SK-N-DZ (cell line): ENCODE measurements around the gene PLD6.

Experiments
- DNase-seq: peaks from one replicate; pipeline ENCODE4 v3.0.0-alpha.2; 2015; ENCODE audit warnings: low spot score

Gene PLD6

GRCh38 chr17:17227608-17228520 lies 21.7 kb upstream of the PLD6 start:
- peak; percentile 24 for DNase-seq

GRCh38 chr17:17226451-17227265 lies 20.5 kb upstream of the PLD6 start:
- no peak for DNase-seq

GRCh38 chr17:17225901-17226300 lies 19.8 kb upstream of the PLD6 start:
- DNase-seq, result no peak

- no peak for DNase-seq
Observed at GRCh38 chr17:17224137-17224536, 18.0 kb upstream of the PLD6 start.

- no peak for DNase-seq
Observed at GRCh38 chr17:17223736-17224135, 17.6 kb upstream of the PLD6 start.

- no peak for DNase-seq
Observed at GRCh38 chr17:17221329-17221728, 15.2 kb upstream of the PLD6 start.

GRCh38 chr17:17220529-17220928 lies 14.4 kb upstream of the PLD6 start:
- no peak for DNase-seq

- no peak for DNase-seq
Observed at GRCh38 chr17:17217995-17218394, 11.9 kb upstream of the PLD6 start.

GRCh38 chr17:17216776-17217175 lies 10.6 kb upstream of the PLD6 start:
- no peak for DNase-seq

GRCh38 chr17:17216236-17216635 lies 10.1 kb upstream of the PLD6 start:
- DNase-seq, result no peak

- no peak for DNase-seq
Observed at GRCh38 chr17:17215575-17215974, 9.4 kb upstream of the PLD6 start.

GRCh38 chr17:17214646-17215436 lies 8.7 kb upstream of the PLD6 start:
- no peak for DNase-seq

GRCh38 chr17:17213775-17214174 lies 7.6 kb upstream of the PLD6 start:
- DNase-seq, result no peak

GRCh38 chr17:17207998-17208397 lies 1.9 kb upstream of the PLD6 start:
- no peak for DNase-seq

- DNase-seq, result peak; percentile 51
Observed at GRCh38 chr17:17206913-17207335, 791 bp upstream of the PLD6 start.

- peak; percentile 52 for DNase-seq
Observed at GRCh38 chr17:17205368-17206123, 587 bp downstream of the PLD6 start.

- DNase-seq, result peak; percentile 23
Observed at GRCh38 chr17:17204635-17205231, 1.4 kb downstream of the PLD6 start.

- DNase-seq, result no peak
Observed at GRCh38 chr17:17204041-17204591, 2.0 kb downstream of the PLD6 start.

- DNase-seq, result no peak
Observed at GRCh38 chr17:17203173-17203730, 2.9 kb downstream of the PLD6 start.

GRCh38 chr17:17201907-17202306 lies 4.2 kb downstream of the PLD6 start:
- no peak for DNase-seq
